ENCODE results near the gene CREB3L2. TPM values are rescaled to one million over a fixed set of nuclear protein-coding genes. Genes with fewer than 3 reads are reported as not detected.

The CREB3L2 gene
- total and polyA plus RNA-seq, 2 of the 13 experiments (the other 11 are each of a cell fraction or from before 2014, with no cell fraction given): 22.1 to 41.1 TPM

DNA sequence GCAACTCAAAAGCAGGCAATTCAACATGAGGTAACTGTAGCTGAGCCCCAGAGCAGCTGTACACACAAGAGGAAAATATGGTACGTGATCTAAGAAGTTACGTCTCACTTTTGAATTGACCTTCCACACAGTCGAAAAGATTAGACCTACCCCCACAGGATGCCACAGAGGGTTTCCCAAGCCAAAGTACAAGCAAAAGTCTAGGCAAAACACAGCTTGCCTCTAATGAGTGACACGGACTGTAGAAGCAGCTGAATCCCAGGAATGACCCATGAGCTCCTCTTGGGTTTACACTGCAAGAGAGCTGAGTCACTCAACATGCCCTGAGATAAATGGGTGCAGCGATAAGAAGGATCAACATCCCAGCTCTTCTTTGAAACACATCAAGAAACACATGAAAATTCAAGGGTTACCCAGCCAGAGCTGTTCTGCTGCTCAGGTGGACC, 9.8 kb downstream of the CREB3L2 start (continued):
- TF ChIP-seq, protein P1, sequence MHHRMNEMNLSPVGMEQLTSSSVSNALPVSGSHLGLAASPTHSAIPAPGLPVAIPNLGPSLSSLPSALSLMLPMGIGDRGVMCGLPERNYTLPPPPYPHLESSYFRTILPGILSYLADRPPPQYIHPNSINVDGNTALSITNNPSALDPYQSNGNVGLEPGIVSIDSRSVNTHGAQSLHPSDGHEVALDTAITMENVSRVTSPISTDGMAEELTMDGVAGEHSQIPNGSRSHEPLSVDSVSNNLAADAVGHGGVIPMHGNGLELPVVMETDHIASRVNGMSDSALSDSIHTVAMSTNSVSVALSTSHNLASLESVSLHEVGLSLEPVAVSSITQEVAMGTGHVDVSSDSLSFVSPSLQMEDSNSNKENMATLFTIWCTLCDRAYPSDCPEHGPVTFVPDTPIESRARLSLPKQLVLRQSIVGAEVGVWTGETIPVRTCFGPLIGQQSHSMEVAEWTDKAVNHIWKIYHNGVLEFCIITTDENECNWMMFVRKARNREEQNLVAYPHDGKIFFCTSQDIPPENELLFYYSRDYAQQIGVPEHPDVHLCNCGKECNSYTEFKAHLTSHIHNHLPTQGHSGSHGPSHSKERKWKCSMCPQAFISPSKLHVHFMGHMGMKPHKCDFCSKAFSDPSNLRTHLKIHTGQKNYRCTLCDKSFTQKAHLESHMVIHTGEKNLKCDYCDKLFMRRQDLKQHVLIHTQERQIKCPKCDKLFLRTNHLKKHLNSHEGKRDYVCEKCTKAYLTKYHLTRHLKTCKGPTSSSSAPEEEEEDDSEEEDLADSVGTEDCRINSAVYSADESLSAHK (CRISPR knock-in tag; IDR thresholded peaks at IDR 0.05; ENCODE audit: borderline replicate concordance): no peak
- TF ChIP-seq, protein P2, sequence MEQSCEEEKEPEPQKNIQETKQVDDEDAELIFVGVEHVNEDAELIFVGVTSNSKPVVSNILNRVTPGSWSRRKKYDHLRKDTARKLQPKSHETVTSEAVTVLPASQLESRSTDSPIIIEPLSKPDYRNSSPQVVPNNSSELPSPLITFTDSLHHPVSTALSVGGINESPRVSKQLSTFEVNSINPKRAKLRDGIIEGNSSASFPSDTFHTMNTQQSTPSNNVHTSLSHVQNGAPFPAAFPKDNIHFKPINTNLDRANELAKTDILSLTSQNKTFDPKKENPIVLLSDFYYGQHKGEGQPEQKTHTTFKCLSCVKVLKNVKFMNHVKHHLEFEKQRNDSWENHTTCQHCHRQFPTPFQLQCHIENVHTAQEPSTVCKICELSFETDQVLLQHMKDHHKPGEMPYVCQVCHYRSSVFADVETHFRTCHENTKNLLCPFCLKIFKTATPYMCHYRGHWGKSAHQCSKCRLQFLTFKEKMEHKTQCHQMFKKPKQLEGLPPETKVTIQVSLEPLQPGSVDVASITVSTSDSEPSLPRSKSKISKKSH (CRISPR knock-in tag; IDR thresholded peaks at IDR 0.05; ENCODE audit: borderline replicate concordance): no peak
- TF ChIP-seq NR2F6 (IDR thresholded peaks at IDR 0.05): peak; percentile 88
- TF ChIP-seq NR2F6 (CRISPR knock-in tag; IDR thresholded peaks at IDR 0.05): peak; percentile 87
- TF ChIP-seq NR2C2 (CRISPR knock-in tag; IDR thresholded peaks at IDR 0.05; ENCODE audit: borderline replicate concordance): peak; percentile 40; the same call in 1 of the 2 replicates
- peak; percentile 81; the same call in 1 of the 2 replicates for TF ChIP-seq DPF2 (CRISPR knock-in tag; IDR thresholded peaks at IDR 0.05; ENCODE audit: borderline replicate concordance, low read depth)
- TF ChIP-seq, protein P3, sequence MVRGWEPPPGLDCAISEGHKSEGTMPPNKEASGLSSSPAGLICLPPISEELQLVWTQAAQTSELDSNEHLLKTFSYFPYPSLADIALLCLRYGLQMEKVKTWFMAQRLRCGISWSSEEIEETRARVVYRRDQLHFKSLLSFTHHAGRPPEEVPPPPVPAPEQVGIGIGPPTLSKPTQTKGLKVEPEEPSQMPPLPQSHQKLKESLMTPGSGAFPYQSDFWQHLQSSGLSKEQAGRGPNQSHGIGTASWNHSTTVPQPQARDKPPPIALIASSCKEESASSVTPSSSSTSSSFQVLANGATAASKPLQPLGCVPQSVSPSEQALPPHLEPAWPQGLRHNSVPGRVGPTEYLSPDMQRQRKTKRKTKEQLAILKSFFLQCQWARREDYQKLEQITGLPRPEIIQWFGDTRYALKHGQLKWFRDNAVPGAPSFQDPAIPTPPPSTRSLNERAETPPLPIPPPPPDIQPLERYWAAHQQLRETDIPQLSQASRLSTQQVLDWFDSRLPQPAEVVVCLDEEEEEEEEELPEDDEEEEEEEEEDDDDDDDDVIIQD (CRISPR knock-in tag; IDR thresholded peaks at IDR 0.05; ENCODE audit: low read depth): peak; percentile 78; the same call in 1 of the 2 replicates
- peak; percentile 83 for TF ChIP-seq BCL6 (CRISPR knock-in tag; IDR thresholded peaks at IDR 0.05)
- no peak for TF ChIP-seq ZNF674 (CRISPR knock-in tag; IDR thresholded peaks at IDR 0.05; ENCODE audit: low read depth)
- peak; percentile 72 for TF ChIP-seq SOX5 (CRISPR knock-in tag; IDR thresholded peaks at IDR 0.05; ENCODE audit: borderline replicate concordance)
- TF ChIP-seq ZNF350 (CRISPR knock-in tag; IDR thresholded peaks at IDR 0.05; ENCODE audit: borderline replicate concordance, low read depth): no peak; the same call in 1 of the 2 replicates
- peak; percentile 81; the same call in 1 of the 2 replicates for TF ChIP-seq ZNF614 (CRISPR knock-in tag; IDR thresholded peaks at IDR 0.05; ENCODE audit: borderline replicate concordance)
- TF ChIP-seq MAFK (conservative IDR thresholded peaks at IDR 0.05 in 1 of 2, IDR thresholded peaks at IDR 0.05 in 1 of 2; ENCODE audit: low read length in 2 of 2): peak; percentile 40 to 58; a peak in 3 of 4 replicates
- TF ChIP-seq ZKSCAN1 (IDR thresholded peaks at IDR 0.05; ENCODE audit: low read length): no peak
- no peak for TF ChIP-seq TRIM24 (CRISPR knock-in tag; IDR thresholded peaks at IDR 0.05)
- TF ChIP-seq, protein P4, sequence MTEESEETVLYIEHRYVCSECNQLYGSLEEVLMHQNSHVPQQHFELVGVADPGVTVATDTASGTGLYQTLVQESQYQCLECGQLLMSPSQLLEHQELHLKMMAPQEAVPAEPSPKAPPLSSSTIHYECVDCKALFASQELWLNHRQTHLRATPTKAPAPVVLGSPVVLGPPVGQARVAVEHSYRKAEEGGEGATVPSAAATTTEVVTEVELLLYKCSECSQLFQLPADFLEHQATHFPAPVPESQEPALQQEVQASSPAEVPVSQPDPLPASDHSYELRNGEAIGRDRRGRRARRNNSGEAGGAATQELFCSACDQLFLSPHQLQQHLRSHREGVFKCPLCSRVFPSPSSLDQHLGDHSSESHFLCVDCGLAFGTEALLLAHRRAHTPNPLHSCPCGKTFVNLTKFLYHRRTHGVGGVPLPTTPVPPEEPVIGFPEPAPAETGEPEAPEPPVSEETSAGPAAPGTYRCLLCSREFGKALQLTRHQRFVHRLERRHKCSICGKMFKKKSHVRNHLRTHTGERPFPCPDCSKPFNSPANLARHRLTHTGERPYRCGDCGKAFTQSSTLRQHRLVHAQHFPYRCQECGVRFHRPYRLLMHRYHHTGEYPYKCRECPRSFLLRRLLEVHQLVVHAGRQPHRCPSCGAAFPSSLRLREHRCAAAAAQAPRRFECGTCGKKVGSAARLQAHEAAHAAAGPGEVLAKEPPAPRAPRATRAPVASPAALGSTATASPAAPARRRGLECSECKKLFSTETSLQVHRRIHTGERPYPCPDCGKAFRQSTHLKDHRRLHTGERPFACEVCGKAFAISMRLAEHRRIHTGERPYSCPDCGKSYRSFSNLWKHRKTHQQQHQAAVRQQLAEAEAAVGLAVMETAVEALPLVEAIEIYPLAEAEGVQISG (CRISPR knock-in tag; IDR thresholded peaks at IDR 0.05): peak; percentile 40
- no peak for TF ChIP-seq ZNF547 (CRISPR knock-in tag; IDR thresholded peaks at IDR 0.05)
- TF ChIP-seq SMC3 (IDR thresholded peaks at IDR 0.05; ENCODE audit: low read length): peak; percentile 17; the same call in 1 of the 2 replicates
- TF ChIP-seq ZNF10 (CRISPR knock-in tag; IDR thresholded peaks at IDR 0.05; ENCODE audit: borderline replicate concordance, low read depth): no peak
- TF ChIP-seq NFE2 (CRISPR knock-in tag; IDR thresholded peaks at IDR 0.05): peak; percentile 88
- TF ChIP-seq ZFP90 (CRISPR knock-in tag; IDR thresholded peaks at IDR 0.05; ENCODE audit: borderline replicate concordance): no peak; the same call in 1 of the 2 replicates
- peak; percentile 95 for TF ChIP-seq TEAD3 (CRISPR knock-in tag; optimal IDR thresholded peaks at IDR 0.05; ENCODE audit: borderline replicate concordance)
- TF ChIP-seq ZNF224 (CRISPR knock-in tag; IDR thresholded peaks at IDR 0.05): 0 out of 2 replicates have a peak, but pooled peaks have one; percentile 20
- no peak for TF ChIP-seq ZKSCAN5 (CRISPR knock-in tag; IDR thresholded peaks at IDR 0.05)
